Panc1 (cell line): ENCODE results near the gene RPGR. TPM values are rescaled to one million over a fixed set of nuclear protein-coding genes. Genes with fewer than 3 reads are reported as not detected.

Experiments
- ATAC-seq: fragments of 200-7000 bp; cut with Tn5 transposase; 2 replicates; pipeline ENCODE4 v1.9.1; 2020; ENCODE audit warnings: mild to moderate bottlenecking, moderate library complexity
- BruUV-seq: library from RNA; stranded (reverse); fragments of 400-500 nt; replicated peaks from 2 replicates; lab custom pipeline; 2021; lab: Mats Ljungman, UMichigan
- CTCF ChIA-PET: fragments of 300-600 bp; sonication (Branson Sonifier 250); formaldehyde crosslinking; loops from one replicate; lab custom pipeline; 2022; ENCODE audit warnings: antibody characterized with exemption; lab: Charles Lee
- POLR2A ChIA-PET: fragments of 300-600 bp; sonication (Branson Sonifier 250); formaldehyde crosslinking; loops from one replicate; lab custom pipeline; 2022; ENCODE audit warnings: antibody characterized with exemption; lab: Charles Lee
- DNase-seq: peaks from one replicate; pipeline ENCODE4 v3.0.0-alpha.2; 2010; ENCODE audit warnings: low read depth, low spot score
- H3K27ac ChIP-seq: 2 replicates; pipeline ENCODE4 v1.5.1; 2011; ENCODE audit warnings: mild to moderate bottlenecking, low read length, inconsistent platforms
- H3K27me3 ChIP-seq: fragments of 200-500 bp; sonication (Bioruptor generic); 2 replicates; pipeline ENCODE4 v1.6.0; 2014; ENCODE audit warnings: low read length, inconsistent platforms; ENCODE audit not compliant: control insufficient read depth, insufficient read depth
- H3K36me3 ChIP-seq: fragments of 200-500 bp; sonication (Bioruptor generic); 2 replicates; pipeline ENCODE4 v1.5.1; 2014; ENCODE audit warnings: inconsistent platforms, mild to moderate bottlenecking, low read length, moderate library complexity; ENCODE audit not compliant: control insufficient read depth, insufficient read depth
- H3K4me1 ChIP-seq: 2 replicates; pipeline ENCODE4 v1.5.1; 2011; ENCODE audit warnings: inconsistent platforms, mild to moderate bottlenecking, low read length, moderate library complexity; ENCODE audit not compliant: control insufficient read depth, insufficient read depth
- H3K4me3 ChIP-seq, 2 experiments: 2 replicates each; pipeline ENCODE4 v1.5.1; 2011 to 2012; ENCODE audit warnings: low read depth in 2 of 2, low read length in 2 of 2, mild to moderate bottlenecking in 2 of 2, inconsistent platforms in 1 of 2, moderate library complexity in 1 of 2
- H3K9me3 ChIP-seq: fragments of 200-500 bp; sonication (Bioruptor generic); 2 replicates; pipeline ENCODE4 v1.5.1; 2014; ENCODE audit warnings: low read depth, mild to moderate bottlenecking, inconsistent platforms, low read length, moderate library complexity; ENCODE audit not compliant: control insufficient read depth, insufficient read depth
- POLR2AphosphoS5 ChIP-seq: IDR thresholded peaks from 2 replicates; pipeline ENCODE4 v1.6.1; 2012; ENCODE audit warnings: mild to moderate bottlenecking, low read depth, low read length, moderate library complexity
- SIN3A ChIP-seq: IDR thresholded peaks from 2 replicates; pipeline ENCODE4 v1.6.1; 2012; ENCODE audit warnings: low read depth, mild to moderate bottlenecking, low read length, moderate library complexity, borderline replicate concordance; ENCODE audit not compliant: insufficient read depth
- TCF7L2 ChIP-seq: IDR thresholded peaks from 2 replicates; pipeline ENCODE4 v1.6.1; 2011; ENCODE audit warnings: mild to moderate bottlenecking, low read depth, low read length, inconsistent platforms
- in situ Hi-C: cut with HindIII; loops from 2 replicates; pipeline ENCODE4 v1.10.0; 2016; ENCODE audit warnings: low sequenced_read_pairs, low pct_unique_long_range_greater_than_20kb
- intact Hi-C: fragments of 100-400 bp; cut with micrococcal nuclease; formaldehyde crosslinking; loops from one replicate; pipeline ENCODE4 v1.10.0; 2022; ENCODE audit not compliant: unreplicated experiment
- total RNA-seq: library from RNA; stranded (reverse); gene quantifications from one replicate; pipeline ENCODE4 v1.2.1, GENCODE V29; 2021; ENCODE audit not compliant: unreplicated experiment
- TF ChIP-seq, protein P1 (sequence below), 2 experiments: IDR thresholded peaks; 2 replicates each; pipeline ENCODE4 v1.6.1; 2011 to 2012; ENCODE audit warnings: low read depth in 2 of 2, control low read depth in 1 of 2, low read length in 1 of 2, mild to moderate bottlenecking in 1 of 2, moderate library complexity in 1 of 2; ENCODE audit not compliant: insufficient read depth in 1 of 2
- TF ChIP-seq, protein P2 (sequence below): fragments of 450-650 bp; IDR thresholded peaks from 2 replicates; pipeline ENCODE4 v1.5.1; 2017; ENCODE audit warnings: mild to moderate bottlenecking

Gene RPGR
- total RNA-seq, 1 experiment from 2014 or later, result 4.0 TPM

DNA sequence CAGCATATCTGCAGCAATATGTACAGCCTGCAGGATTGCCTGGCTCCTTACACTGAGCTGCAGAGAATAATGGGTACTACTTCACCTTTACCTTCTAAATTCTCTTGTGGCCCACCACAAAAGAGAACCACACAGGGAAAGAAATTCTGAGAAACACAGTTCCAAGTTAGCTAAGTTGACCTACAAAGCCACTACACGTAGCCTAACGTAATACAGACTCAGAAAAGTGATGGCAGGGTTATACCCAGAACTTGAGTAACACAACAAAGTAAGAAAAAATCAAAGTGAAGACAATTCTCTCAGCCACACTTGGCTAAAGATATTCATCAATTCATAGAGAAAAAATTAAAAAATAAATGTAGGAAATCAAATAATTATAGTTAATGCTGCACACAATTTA is 80.3 kb downstream of the RPGR start:
- TF ChIP-seq TCF7L2 (no peak), POLR2AphosphoS5 (no peak), SIN3A (no peak)
- TF ChIP-seq, protein P1, sequence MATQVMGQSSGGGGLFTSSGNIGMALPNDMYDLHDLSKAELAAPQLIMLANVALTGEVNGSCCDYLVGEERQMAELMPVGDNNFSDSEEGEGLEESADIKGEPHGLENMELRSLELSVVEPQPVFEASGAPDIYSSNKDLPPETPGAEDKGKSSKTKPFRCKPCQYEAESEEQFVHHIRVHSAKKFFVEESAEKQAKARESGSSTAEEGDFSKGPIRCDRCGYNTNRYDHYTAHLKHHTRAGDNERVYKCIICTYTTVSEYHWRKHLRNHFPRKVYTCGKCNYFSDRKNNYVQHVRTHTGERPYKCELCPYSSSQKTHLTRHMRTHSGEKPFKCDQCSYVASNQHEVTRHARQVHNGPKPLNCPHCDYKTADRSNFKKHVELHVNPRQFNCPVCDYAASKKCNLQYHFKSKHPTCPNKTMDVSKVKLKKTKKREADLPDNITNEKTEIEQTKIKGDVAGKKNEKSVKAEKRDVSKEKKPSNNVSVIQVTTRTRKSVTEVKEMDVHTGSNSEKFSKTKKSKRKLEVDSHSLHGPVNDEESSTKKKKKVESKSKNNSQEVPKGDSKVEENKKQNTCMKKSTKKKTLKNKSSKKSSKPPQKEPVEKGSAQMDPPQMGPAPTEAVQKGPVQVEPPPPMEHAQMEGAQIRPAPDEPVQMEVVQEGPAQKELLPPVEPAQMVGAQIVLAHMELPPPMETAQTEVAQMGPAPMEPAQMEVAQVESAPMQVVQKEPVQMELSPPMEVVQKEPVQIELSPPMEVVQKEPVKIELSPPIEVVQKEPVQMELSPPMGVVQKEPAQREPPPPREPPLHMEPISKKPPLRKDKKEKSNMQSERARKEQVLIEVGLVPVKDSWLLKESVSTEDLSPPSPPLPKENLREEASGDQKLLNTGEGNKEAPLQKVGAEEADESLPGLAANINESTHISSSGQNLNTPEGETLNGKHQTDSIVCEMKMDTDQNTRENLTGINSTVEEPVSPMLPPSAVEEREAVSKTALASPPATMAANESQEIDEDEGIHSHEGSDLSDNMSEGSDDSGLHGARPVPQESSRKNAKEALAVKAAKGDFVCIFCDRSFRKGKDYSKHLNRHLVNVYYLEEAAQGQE (IDR thresholded peaks at IDR 0.05; ENCODE audit: insufficient read depth in 1 of 2, low read depth in 2 of 2, low read length in 1 of 2), result no peak
- TF ChIP-seq, protein P2, sequence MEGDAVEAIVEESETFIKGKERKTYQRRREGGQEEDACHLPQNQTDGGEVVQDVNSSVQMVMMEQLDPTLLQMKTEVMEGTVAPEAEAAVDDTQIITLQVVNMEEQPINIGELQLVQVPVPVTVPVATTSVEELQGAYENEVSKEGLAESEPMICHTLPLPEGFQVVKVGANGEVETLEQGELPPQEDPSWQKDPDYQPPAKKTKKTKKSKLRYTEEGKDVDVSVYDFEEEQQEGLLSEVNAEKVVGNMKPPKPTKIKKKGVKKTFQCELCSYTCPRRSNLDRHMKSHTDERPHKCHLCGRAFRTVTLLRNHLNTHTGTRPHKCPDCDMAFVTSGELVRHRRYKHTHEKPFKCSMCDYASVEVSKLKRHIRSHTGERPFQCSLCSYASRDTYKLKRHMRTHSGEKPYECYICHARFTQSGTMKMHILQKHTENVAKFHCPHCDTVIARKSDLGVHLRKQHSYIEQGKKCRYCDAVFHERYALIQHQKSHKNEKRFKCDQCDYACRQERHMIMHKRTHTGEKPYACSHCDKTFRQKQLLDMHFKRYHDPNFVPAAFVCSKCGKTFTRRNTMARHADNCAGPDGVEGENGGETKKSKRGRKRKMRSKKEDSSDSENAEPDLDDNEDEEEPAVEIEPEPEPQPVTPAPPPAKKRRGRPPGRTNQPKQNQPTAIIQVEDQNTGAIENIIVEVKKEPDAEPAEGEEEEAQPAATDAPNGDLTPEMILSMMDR, result no peak
- Histone ChIP-seq H3K9me3 (no peaks in the 10 kb centered on the region), H3K4me1 (no peaks in the 10 kb centered on the region), H3K27ac (no peak overlapping the region), H3K4me3 (no peak overlapping the region), H3K36me3 (no peaks in the 10 kb centered on the region), H3K27me3 (no peaks in the 10 kb centered on the region)
- ChIA-PET CTCF (no interaction called here), POLR2A (no interaction called here)
- intact Hi-C loops (no loop called here), in situ Hi-C loops (no loop called here)
- ATAC-seq, result no peak
- no TSS peak for BruUV-seq
- no peak for DNase-seq

DNA sequence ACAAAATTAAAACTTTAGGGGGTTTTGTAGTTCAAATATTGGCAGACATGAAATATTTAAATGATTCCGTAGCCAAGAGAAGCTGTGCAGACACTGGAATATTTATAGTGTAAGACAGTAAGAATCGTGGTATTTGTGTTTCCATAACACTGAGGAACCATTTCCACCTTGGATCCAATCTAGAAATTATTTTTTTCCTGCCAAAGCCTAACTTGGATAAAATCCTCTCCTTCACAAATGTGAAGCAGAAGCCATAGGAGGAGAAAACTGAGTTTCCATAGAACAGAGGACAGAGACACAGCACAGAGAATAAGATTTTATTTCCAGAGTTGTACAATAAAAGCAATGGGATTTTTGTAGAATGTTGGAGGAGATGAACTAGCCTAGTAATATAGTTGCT is 86.8 kb downstream of the RPGR start:
- in situ Hi-C loops, result no loop called here
- CTCF ChIA-PET, result no interaction called here
- no peak overlapping the region for H3K4me3 ChIP-seq
- no peaks in the 10 kb centered on the region for H3K36me3 ChIP-seq
- H3K27me3 ChIP-seq, result no peaks in the 10 kb centered on the region
- no peaks in the 10 kb centered on the region for H3K4me1 ChIP-seq
- intact Hi-C loops, result no loop called here
- no peaks in the 10 kb centered on the region for H3K9me3 ChIP-seq
- H3K27ac ChIP-seq, result no peak overlapping the region
- TF ChIP-seq SIN3A, result no peak
- TF ChIP-seq TCF7L2, result no peak
- TF ChIP-seq, protein P2, result no peak
- no peak for TF ChIP-seq POLR2AphosphoS5
- TF ChIP-seq, protein P1 (IDR thresholded peaks at IDR 0.05; ENCODE audit: insufficient read depth in 1 of 2, low read depth in 2 of 2, low read length in 1 of 2), result no peak
- DNase-seq (no peak), ATAC-seq (no peak)
- POLR2A ChIA-PET, result no interaction called here
- no TSS peak for BruUV-seq
